GM18507 (cell line): Measurements from ENCODE around the gene CBR3.

ENCODE experiments used
- DNase-seq: peaks from one replicate; pipeline ENCODE4 v3.0.0; 2011; ENCODE audit warnings: low read depth; ENCODE audit not compliant: insufficient read length; ENCODE audit errors: extremely low spot score
- FAIRE-seq: peaks from 2 replicates; lab custom pipeline; 2011; peaks lifted over from hg19 to GRCh38; lab: Jason Lieb, UNC

The CBR3 gene

DNA sequence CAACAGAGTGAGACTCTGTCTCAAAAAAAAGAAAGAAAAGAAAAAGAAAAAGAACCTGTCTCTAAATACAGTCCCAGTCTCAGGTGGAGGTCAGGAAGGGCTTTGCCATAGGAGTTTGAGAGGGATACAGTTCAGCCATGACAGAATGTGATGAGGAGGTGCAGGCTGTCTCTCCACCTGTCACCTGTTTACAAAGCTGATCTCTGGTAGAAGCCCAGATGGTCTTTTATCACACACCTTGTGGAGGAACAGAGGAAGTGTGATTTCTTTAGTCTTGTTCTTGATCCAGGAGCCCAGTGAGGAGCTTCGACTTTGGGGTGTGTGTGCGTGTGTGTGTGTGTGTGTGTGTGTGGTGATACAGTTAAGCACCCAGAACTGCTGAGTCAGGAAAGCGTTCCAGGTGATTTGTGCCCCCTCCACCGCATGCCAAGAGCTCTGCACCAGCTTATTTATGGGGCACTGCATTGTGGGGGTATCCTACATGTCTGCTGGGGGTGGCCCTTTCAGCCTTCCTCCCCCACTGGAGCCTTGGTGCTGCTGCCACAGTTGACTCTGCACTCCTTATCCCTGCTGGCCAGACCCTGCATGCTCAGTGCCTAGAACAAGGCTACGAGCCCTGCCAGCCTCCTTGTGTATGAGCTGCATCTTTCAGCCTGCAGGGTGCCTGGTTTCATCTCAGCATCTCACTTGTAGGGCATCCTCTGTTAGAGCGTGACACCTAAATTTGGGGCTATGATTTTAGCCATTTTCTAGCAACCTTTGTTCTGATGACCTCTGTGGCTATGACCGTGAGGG lies 41.1 kb downstream of the CBR3 start:
- DNase-seq (no peak), FAIRE-seq (no peak)

GRCh38 chr21:36178349-36178748 lies 43.5 kb downstream of the CBR3 start:
- DNase-seq (no peak), FAIRE-seq (no peak)

DNA sequence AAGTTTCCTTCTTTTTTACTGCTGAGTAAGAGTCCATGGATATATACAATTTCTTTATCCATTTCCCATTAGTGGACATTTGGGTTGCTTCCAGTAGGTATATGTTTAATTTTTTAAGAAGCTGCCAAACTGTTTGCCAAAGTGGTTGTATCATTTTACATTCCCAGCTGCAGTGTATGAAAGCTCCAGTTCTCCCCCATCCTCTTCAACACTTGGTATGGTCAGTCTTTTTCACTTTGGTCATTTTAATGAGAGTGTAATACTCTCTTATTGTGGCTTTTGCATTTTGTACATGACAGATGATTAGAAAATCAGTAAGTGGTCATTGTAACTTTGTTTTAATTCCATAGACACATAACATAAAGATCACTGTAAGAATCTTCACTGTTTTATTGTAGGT lies 44.3 kb downstream of the CBR3 start:
- DNase-seq (no peak), FAIRE-seq (no peak)

DNA sequence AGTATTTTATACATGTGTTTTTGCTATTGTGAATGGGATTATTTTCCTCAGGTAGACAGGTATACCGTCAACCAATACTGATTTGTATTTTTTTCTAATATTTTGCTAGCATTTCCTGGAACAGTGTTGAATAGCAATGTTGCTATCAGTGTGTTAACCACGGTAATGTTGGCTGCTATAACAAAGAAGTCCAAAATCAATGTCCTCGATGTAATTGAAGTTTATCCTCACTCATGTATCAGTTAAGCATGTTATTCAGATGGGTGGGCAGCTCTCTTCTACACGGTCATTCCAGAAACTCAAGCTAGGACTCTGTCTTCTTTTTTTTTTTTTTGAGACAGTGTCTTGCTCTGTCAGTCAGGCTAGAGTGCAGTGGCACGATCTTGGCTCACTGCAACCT lies 46.1 kb downstream of the CBR3 start:
- no peak for DNase-seq
- no peak for FAIRE-seq

DNA sequence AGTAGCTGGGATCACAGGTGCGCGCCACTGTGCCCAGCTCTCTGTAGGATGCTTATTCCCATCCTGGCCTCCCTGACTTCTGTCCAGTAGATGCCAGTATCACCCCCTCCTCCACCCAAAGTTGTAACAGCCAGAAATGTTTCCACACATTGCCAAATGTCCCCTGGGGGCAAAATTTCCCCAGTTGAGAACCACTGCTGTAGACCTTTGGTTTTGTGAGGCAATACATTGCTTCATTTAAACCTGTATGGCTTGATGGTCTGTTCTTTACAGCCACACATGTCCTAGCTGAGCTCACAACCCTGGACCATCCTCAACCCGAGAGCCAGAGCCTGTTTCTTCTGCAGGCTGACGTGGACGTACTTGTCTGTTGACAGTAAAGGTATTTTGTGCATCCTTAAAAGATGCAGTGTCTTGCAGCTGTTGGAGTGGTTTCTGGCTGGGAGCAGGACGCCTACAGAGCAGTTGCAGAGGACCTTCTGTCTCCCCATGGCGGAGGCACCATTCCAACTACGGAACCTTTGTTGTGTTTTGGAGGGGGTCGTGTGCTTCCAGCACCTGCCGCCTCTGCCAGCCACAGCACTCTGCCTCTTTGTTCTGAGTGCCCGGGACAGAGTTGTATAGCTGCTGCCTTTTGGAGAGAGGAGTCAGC lies 48.4 kb downstream of the CBR3 start:
- DNase-seq = no peak
- FAIRE-seq = no peak

DNA sequence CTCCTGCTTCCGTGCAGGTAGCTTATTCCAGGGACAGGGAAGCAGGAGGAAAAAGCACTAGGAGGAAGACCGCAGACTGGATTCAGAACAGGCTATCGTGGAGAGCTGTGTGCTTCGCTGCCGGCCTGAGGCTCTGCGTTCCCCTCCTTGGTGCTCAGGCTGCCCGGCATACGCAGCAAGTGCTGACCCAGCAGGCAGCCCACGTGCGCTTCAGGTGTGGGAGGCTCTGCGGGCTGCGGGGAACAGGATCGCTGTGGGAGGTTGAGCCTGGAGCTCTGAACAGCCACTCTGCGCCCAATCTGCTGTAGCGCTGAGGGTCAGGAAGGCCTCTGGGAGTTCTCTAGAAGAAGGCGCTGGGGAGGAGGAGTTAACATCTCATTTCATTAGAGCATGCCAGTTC lies 49.7 kb downstream of the CBR3 start:
- DNase-seq (no peak), FAIRE-seq (no peak)

DNA sequence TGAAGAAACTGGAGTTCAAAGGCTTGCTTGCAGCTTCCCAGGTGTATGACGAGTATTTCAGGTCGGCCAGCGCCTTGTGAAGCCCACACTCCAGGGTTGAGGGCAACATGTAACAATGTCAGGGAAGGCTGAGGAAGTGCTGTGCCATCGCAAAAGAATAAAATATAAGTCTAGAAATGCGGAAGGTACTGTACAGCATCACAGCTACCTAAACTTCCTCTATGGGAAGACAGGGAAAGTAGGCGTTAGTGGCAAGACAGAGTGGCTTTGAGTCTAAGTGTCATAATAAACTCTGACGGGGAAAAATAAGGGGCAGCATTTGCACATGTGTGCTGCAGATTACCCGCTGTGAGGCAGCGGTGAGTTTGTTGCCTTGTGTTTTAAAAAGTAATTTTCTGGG lies 50.6 kb downstream of the CBR3 start:
- FAIRE-seq (no peak), DNase-seq (no peak)

DNA sequence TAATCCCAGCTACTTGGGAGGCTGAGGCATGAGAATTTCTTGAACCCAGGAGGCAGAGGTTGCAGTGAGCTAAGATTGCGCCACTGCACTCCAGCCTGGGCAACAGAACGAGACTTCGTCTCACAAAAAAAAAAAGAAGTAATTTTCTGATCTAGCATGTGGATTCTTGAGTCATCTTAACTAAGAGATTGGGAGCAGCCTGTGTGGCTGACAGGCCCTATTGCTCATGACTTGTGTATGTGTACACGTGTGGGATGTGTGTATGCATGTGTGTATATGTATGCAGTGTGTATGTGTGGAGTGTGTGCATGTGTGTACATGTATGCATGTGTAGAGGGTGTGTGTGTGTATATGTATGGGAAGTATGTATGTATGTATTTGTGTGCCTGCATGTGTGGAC lies 51.2 kb downstream of the CBR3 start:
- FAIRE-seq = no peak
- no peak for DNase-seq

DNA sequence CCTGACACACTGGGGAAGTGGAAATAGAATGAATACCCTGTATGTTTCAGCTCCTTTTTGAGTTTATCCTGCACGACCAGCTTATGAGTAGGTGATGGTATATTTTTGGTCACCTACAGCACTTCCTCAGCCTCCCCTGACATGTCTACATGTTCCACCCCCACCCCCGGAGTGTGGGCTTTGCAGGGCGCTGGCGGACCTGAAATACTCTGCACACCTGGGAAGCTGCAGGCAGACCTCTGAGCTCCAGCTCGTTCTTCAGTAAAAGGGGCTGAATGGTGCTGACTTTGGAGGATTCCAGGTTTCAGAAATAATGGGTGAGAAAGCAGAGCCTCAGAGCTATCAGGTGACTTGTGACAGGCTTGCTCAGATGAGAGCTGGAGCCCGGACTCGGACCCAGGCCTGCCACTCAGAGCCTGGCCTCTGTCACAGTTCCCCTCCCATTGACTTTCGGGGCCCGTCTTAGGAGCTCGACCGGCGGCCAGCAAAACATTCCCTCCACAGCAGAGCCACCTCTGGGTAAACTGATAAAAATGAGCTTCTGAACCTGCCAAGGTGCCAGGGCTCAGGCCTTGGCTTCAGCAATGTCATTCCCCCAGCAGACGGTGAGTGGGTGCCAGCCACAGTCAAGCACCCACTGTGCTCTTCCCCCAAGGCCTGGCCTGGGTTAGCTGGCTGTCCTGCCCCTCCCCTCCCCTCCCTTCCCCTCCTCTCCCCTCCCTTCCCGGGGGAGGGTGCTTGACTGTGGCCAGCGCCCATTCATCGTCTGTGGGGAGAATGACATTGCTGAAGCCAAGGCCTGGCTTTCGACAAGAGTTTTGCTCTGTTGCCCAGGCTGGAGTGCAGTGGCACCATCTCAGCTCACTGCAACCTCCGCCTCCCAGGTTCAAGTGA lies 51.9 kb downstream of the CBR3 start:
- FAIRE-seq (no peak), DNase-seq (no peak)

GRCh38 chr21:36188081-36188681 lies 53.3 kb downstream of the CBR3 start:
- FAIRE-seq = no peak
- DNase-seq = no peak

GRCh38 chr21:36188937-36189336 lies 54.1 kb downstream of the CBR3 start:
- DNase-seq (no peak), FAIRE-seq (no peak)

DNA sequence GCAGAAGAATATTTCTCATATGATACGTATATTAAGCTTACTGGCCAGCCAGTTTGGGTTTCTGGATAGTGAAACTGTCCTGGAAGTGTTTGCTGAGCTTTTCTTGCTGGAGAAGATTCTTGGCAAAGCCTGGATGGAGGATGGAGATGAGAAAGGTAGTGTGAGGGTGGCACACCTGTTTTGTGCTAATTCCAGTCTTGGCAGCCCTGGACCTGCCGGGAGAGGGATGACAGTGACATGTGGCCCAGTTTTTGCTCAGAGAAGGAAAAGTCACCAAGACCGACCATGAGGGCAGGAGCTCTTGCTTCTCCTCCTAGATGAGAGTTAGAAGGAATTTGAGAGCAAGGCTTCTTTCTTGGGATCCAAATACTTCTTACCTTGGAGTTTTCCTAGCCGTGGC lies 55.9 kb downstream of the CBR3 start:
- DNase-seq (no peak), FAIRE-seq (no peak)

DNA sequence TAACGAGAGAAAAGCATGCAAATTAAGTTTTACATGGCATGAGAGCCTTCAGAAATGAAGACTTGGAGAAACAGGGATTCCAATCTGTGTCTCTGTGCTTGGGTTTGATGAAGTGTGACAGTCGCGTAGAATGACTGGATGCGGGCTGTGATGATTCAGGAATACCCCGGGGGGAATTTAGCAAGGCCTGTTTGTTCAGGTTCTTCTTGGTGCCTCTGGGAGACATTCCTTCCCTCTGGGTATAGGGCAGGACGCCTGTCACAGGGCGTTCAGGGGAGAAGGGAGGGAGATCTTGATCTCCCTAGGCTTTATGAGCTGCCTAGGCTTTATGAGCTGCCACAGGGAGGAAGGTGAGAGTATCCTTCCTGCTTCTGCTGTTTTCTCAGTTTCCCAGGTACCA lies 58.3 kb downstream of the CBR3 start:
- DNase-seq (no peak), FAIRE-seq (no peak)

DNA sequence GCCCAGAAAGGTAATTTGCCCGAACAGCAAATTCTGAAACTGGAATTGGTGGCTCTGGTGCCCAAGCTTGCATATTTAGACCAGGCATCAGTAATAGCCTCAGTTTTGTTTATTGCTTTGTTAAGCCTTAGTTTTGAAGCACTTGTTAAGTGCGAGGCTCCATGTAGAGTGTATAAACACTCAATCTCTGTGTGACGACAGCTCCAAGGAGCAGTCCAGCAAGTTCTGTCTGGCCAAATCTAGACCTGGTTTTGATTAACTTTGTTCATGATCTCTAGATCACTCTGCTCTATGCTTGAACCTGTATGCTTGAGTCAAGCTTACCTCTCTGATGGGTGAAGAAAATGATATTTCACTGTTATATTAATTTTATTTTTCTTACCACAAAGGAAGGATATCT lies 59.1 kb downstream of the CBR3 start:
- DNase-seq = no peak
- FAIRE-seq = no peak

- FAIRE-seq = no peak
- DNase-seq = no peak
Observed at GRCh38 chr21:36195613-36196012, 60.7 kb downstream of the CBR3 start.
